H1 (cell line): ENCODE measurements around the gene JAK2. TPM values are rescaled to one million over a fixed set of nuclear protein-coding genes. Genes with fewer than 3 reads are reported as not detected.

Experiments used
- CTCF ChIA-PET: fragments of 300-600 bp; sonication (Branson Sonifier 250); formaldehyde crosslinking; loops from one replicate; lab custom pipeline; 2021; ENCODE audit not compliant: partially characterized antibody; lab: Charles Lee
- POLR2A ChIA-PET: fragments of 300-600 bp; sonication (Branson Sonifier 250); formaldehyde crosslinking; loops from one replicate; lab custom pipeline; 2021; ENCODE audit warnings: inconsistent platforms; ENCODE audit not compliant: partially characterized antibody; lab: Charles Lee
- DNase-seq, 2 experiments: peaks; one replicate each; pipeline versions ENCODE4 v3.0.0 to v3.0.0-alpha.2; 2010 to 2022; ENCODE audit warnings: low spot score in 2 of 2, low read depth in 1 of 2, mixed read lengths in 1 of 2
- FAIRE-seq: peaks from 2 replicates; lab custom pipeline; 2011; peaks lifted over from hg19 to GRCh38; lab: Jason Lieb, UNC
- H2AFZ ChIP-seq: 2 replicates; pipeline ENCODE4 v1.8.1; 2012; ENCODE audit warnings: low read length, inconsistent platforms
- H2AK5ac ChIP-seq: 2 replicates; pipeline ENCODE4 v1.6.1; 2013; ENCODE audit warnings: low read depth, low read length
- H2BK120ac ChIP-seq: replicated peaks from 2 replicates; pipeline ENCODE3; 2013; ENCODE audit warnings: low read depth, low read length, inconsistent platforms
- H2BK12ac ChIP-seq: 2 replicates; pipeline ENCODE4 v1.6.1; 2013; ENCODE audit warnings: low read depth, low read length
- H2BK15ac ChIP-seq: 2 replicates; pipeline ENCODE4 v1.6.1; 2013; ENCODE audit warnings: low read length
- H2BK20ac ChIP-seq: 2 replicates; pipeline ENCODE4 v1.6.1; 2013; ENCODE audit warnings: low read length
- H2BK5ac ChIP-seq: 2 replicates; pipeline ENCODE4 v1.6.1; 2013; ENCODE audit warnings: low read depth, low read length
- H3K14ac ChIP-seq: 2 replicates; pipeline ENCODE4 v1.6.1; 2013; ENCODE audit warnings: inconsistent platforms; ENCODE audit not compliant: insufficient read length
- H3K18ac ChIP-seq: 2 replicates; pipeline ENCODE4 v1.6.1; 2013; ENCODE audit warnings: low read length; ENCODE audit errors: extremely low read depth
- H3K23ac ChIP-seq: 2 replicates; pipeline ENCODE4 v1.6.1; 2013; ENCODE audit warnings: inconsistent platforms; ENCODE audit not compliant: insufficient read length
- H3K23me2 ChIP-seq: 2 replicates; pipeline ENCODE4 v1.6.1; 2013; ENCODE audit warnings: low read depth, low read length
- H3K27ac ChIP-seq: 2 replicates; pipeline ENCODE4 v1.6.1; 2011; ENCODE audit warnings: low read depth, low read length, inconsistent platforms
- H3K27me3 ChIP-seq, 4 experiments: replicated peaks in 1 of 4; 1 replicate in 1 of 4; 2 replicates in 3 of 4; pipeline versions ENCODE4 v1.6.1 to v1.8.1; 2011 to 2013; ENCODE audit warnings: low read length in 3 of 4, mild to moderate bottlenecking in 3 of 4, inconsistent platforms in 2 of 4, mixed read lengths in 2 of 4, moderate library complexity in 1 of 4; ENCODE audit not compliant: control insufficient read depth in 3 of 4, insufficient read depth in 3 of 4; ENCODE audit errors: extremely low read depth in 1 of 4
- H3K36me3 ChIP-seq, 4 experiments: 2 replicates each; pipeline versions ENCODE4 v1.6.1 to v1.8.1; 2011 to 2013; ENCODE audit warnings: mild to moderate bottlenecking in 4 of 4, low read length in 3 of 4, moderate library complexity in 2 of 4, control low read depth in 1 of 4, inconsistent platforms in 1 of 4; ENCODE audit not compliant: insufficient read depth in 4 of 4, control insufficient read depth in 2 of 4
- H3K4ac ChIP-seq: replicated peaks from 2 replicates; pipeline ENCODE3; 2013; ENCODE audit warnings: low read length, low read depth, mixed read lengths, inconsistent platforms; ENCODE audit not compliant: insufficient read length
- H3K4me1 ChIP-seq, 4 experiments: replicated peaks in 1 of 4; 1 replicate in 1 of 4; 2 replicates in 3 of 4; pipeline versions ENCODE4 v1.6.1 to v1.8.1; 2011 to 2013; ENCODE audit warnings: low read length in 3 of 4, inconsistent platforms in 2 of 4, mixed read lengths in 1 of 4; ENCODE audit not compliant: insufficient read depth in 4 of 4, control insufficient read depth in 3 of 4
- H3K4me2 ChIP-seq, 2 experiments: 2 replicates each; pipeline versions ENCODE4 v1.6.1 to v1.8.1; 2011 to 2013; ENCODE audit warnings: low read depth in 2 of 2, low read length in 2 of 2, control low read depth in 1 of 2, inconsistent platforms in 1 of 2, mild to moderate bottlenecking in 1 of 2; ENCODE audit not compliant: insufficient read depth in 1 of 2
- H3K4me3 ChIP-seq, 4 experiments: fragments of 200-600, 300-600 bp in 1 of 4; sonication (generic), shearing (Covaris generic), sonication (Bioruptor Twin) in 1 of 4; 2 replicates each; pipeline versions ENCODE4 v1.5.1 to v1.8.1; 2011 to 2016; ENCODE audit warnings: low read length in 4 of 4, low read depth in 3 of 4, control low read depth in 2 of 4, inconsistent platforms in 2 of 4, mild to moderate bottlenecking in 2 of 4, mixed read lengths in 1 of 4, moderate library complexity in 1 of 4; ENCODE audit not compliant: insufficient read depth in 2 of 4; ENCODE audit errors: extremely low read depth in 1 of 4
- H3K56ac ChIP-seq: replicated peaks from 2 replicates; pipeline ENCODE3; 2013; ENCODE audit warnings: low read depth, mild to moderate bottlenecking, mixed read lengths, low read length, inconsistent platforms; ENCODE audit not compliant: insufficient read length
- H3K79me1 ChIP-seq: 2 replicates; pipeline ENCODE4 v1.6.1; 2013; ENCODE audit warnings: low read depth, low read length, control low read depth
- H3K79me2 ChIP-seq, 2 experiments: 2 replicates each; pipeline versions ENCODE4 v1.6.1 to v1.8.1; 2012 to 2013; ENCODE audit warnings: low read length in 2 of 2, mild to moderate bottlenecking in 2 of 2, inconsistent platforms in 1 of 2; ENCODE audit not compliant: insufficient read depth in 2 of 2, control insufficient read depth in 1 of 2
- H3K9ac ChIP-seq, 4 experiments: replicated peaks in 1 of 4; 1 replicate in 1 of 4; 2 replicates in 3 of 4; pipeline versions ENCODE4 v1.6.1 to v1.8.1; 2011 to 2013; ENCODE audit warnings: low read depth in 3 of 4, low read length in 3 of 4, control low read depth in 2 of 4, mild to moderate bottlenecking in 2 of 4, moderate library complexity in 2 of 4, inconsistent platforms in 1 of 4; ENCODE audit errors: extremely low read depth in 1 of 4
- H3K9me3 ChIP-seq, 2 experiments: 2 replicates each; pipeline versions ENCODE4 v1.6.1 to v1.8.1; 2012 to 2013; ENCODE audit warnings: mild to moderate bottlenecking in 2 of 2, moderate library complexity in 2 of 2, control low read depth in 1 of 2, inconsistent platforms in 1 of 2, low read depth in 1 of 2, low read length in 1 of 2, mixed read lengths in 1 of 2; ENCODE audit not compliant: insufficient read depth in 2 of 2
- H4K20me1 ChIP-seq, 2 experiments: replicated peaks in 1 of 2; 2 replicates each; pipeline versions ENCODE3 to v1.8.1; 2011 to 2013; ENCODE audit warnings: inconsistent platforms in 2 of 2, low read length in 2 of 2, mild to moderate bottlenecking in 1 of 2; ENCODE audit not compliant: insufficient read depth in 2 of 2, control insufficient read depth in 1 of 2
- H4K5ac ChIP-seq: 2 replicates; pipeline ENCODE4 v1.6.1; 2013; ENCODE audit warnings: low read length, low read depth, mixed read lengths, inconsistent platforms; ENCODE audit not compliant: insufficient read length
- H4K8ac ChIP-seq: 2 replicates; pipeline ENCODE4 v1.8.0; 2013; ENCODE audit warnings: mild to moderate bottlenecking, moderate library complexity, low read length, inconsistent platforms; ENCODE audit not compliant: insufficient read depth; ENCODE audit errors: extremely low read depth
- H4K91ac ChIP-seq: replicated peaks from 2 replicates; pipeline ENCODE3; 2013; ENCODE audit warnings: low read length, mixed read lengths, inconsistent platforms; ENCODE audit not compliant: insufficient read length
- CEBPB ChIP-seq: IDR thresholded peaks from 2 replicates; pipeline ENCODE4 v1.6.1; 2012; ENCODE audit warnings: low read depth, low read length
- CHD2 ChIP-seq: IDR thresholded peaks from 2 replicates; pipeline ENCODE4 v1.6.1; 2012; ENCODE audit warnings: low read length, improper control_type of control experiment
- GABPA ChIP-seq: IDR thresholded peaks from 2 replicates; pipeline ENCODE4 v1.6.1; 2011; ENCODE audit warnings: mild to moderate bottlenecking, low read length, moderate library complexity, borderline replicate concordance; ENCODE audit not compliant: insufficient read depth
- PHF8 ChIP-seq: fragments of 200-600 bp; sonication (generic); conservative IDR thresholded peaks from 2 replicates; pipeline ENCODE4 v1.7.1; 2012; ENCODE audit warnings: low read depth, mild to moderate bottlenecking, inconsistent platforms, low read length, moderate library complexity
- RXRA ChIP-seq: IDR thresholded peaks from 2 replicates; pipeline ENCODE4 v1.6.1; 2011; ENCODE audit warnings: low read depth, mild to moderate bottlenecking, low read length, moderate library complexity; ENCODE audit not compliant: insufficient read depth
- SIX5 ChIP-seq: IDR thresholded peaks from 2 replicates; pipeline ENCODE4 v1.6.1; 2011; ENCODE audit warnings: mild to moderate bottlenecking, low read depth, low read length
- TBP ChIP-seq: IDR thresholded peaks from 2 replicates; pipeline ENCODE4 v1.6.1; 2011; ENCODE audit warnings: low read depth, low read length, improper control_type of control experiment
- polyA plus RNA-seq, 7 experiments: library from polyadenylated mRNA; depleted of rRNA in 3 of 7; stranded (reverse) in 5 of 7; unstranded in 2 of 7; fragments of >200 nt in 5 of 7; fragments of 200-250 nt in 2 of 7; gene quantifications; 1 replicate in 5 of 7; 2 replicates in 1 of 7; 4 replicates in 1 of 7; pipeline versions ENCODE4 v1.2.1 to v1.2.3, GENCODE V29; 2011 to 2013; ENCODE audit warnings: missing spikeins in 2 of 7, mixed read lengths in 2 of 7
- total RNA-seq: library from RNA; stranded (reverse); fragmentation: NEBNext Ultra II Directional; extraction: Animal tissue kit (Norgen Biotek cat#: 25700); gene quantifications from 2 replicates; pipeline ENCODE4 v1.2.1, GENCODE V29; 2021
- TF ChIP-seq, protein P1 (sequence below): IDR thresholded peaks from 2 replicates; pipeline ENCODE4 v1.6.1; 2012; ENCODE audit warnings: inconsistent platforms

JAK2 gene
- total and polyA plus RNA-seq, 2 of the 8 experiments (the other 6 are each of a cell fraction or from before 2014, with no cell fraction given) = 0.50 to 2.1 TPM

GRCh38 chr9:4997631-4998030 lies 12.6 kb downstream of the JAK2 start:
- Histone ChIP-seq H3K79me1 (no peaks in the 10 kb centered on the region), H4K8ac (no peak overlapping the region), H2BK20ac (no peak overlapping the region), H3K27me3 (no peaks in the 10 kb centered on the region), H3K4me1 (peaks cover 0 to 4% (median 1%) of the 10 kb centered on the region in 4 experiments; a peak in 2 of 7 replicates), H3K36me3 (peaks cover 0 to 1% (median 0%) of the 10 kb centered on the region in 4 experiments; a peak in 2 of 8 replicates), H2BK12ac (no peak overlapping the region), H2BK15ac (no peak overlapping the region), H3K14ac (no peak overlapping the region), H3K23ac (no peak overlapping the region), H2AK5ac (no peak overlapping the region), H3K4ac (no peak overlapping the region), H3K79me2 (no peaks in the 10 kb centered on the region), H3K4me3 (no peak overlapping the region), H3K56ac (no peak overlapping the region), H4K5ac (no peak overlapping the region), H2BK5ac (no peak overlapping the region), H3K4me2 (no peak overlapping the region), H3K27ac (no peak overlapping the region), H2BK120ac (no peak overlapping the region), H3K18ac (no peak overlapping the region), H4K91ac (no peak overlapping the region), H3K23me2 (no peaks in the 10 kb centered on the region), H3K9me3 (peaks cover 0 to 2% of the 10 kb centered on the region in 2 experiments; a peak in 2 of 4 replicates), H4K20me1 (no peaks in the 10 kb centered on the region), H2AFZ (no peak overlapping the region), H3K9ac (no peak overlapping the region)
- FAIRE-seq (no peak), DNase-seq (no peak)
- ChIA-PET POLR2A (no interaction called here), CTCF (no interaction called here)
- TF ChIP-seq SIX5 = no peak
- TF ChIP-seq CHD2 = no peak
- no peak for TF ChIP-seq CEBPB
- no peak for TF ChIP-seq TBP
- TF ChIP-seq GABPA = no peak
- no peak for TF ChIP-seq PHF8
- no peak for TF ChIP-seq RXRA
- TF ChIP-seq, protein P1, sequence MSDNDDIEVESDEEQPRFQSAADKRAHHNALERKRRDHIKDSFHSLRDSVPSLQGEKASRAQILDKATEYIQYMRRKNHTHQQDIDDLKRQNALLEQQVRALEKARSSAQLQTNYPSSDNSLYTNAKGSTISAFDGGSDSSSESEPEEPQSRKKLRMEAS = no peak
